ENCODE results near the gene EEF1A2.

EEF1A2 gene

DNA sequence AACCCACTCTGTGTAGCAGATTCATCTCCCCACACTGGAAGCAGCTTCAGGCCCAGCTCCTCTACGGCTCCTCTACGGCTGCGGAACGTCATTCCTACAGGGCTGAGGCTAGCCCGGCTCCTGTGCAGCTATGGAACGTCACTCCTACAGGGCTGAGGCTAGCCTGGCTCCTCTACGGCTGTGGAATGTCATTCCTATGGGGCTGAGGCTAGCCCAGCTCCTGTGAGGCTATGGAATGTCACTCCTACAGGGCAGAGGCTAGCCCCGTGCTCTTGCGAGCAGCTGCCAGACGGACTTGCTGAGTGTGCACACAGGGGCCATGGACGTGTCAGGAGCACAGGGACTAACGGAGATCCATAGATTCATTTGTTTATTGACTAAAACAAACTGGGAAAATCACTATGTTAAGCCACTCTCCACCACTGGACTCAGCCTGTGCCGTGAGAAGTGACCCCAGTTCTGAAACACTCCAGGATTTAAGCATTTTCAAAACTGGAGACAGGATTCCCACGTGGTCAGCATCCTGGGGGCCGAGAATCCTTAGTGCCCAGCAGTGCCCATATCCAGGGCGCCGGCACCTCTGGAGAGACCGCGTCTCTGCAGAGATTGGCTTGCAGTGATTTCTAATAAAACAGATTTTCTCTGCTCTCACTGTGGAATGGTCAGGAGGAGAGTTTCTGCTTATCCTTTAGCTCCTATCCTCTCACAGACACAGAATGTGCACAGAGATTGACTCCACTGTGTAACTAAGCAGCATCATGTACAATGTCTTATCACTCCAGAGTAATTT is 31.4 kb downstream of the EEF1A2 start:
- no peaks in the 10 kb centered on the region for H3K4me1 ChIP-seq (ENCODE audit: control insufficient read depth, insufficient read depth, low read length)
- H3K9me3 ChIP-seq (replicated peaks; ENCODE audit: low read length) = no peaks in the 10 kb centered on the region
- peaks cover 79% of the 10 kb centered on the region for H3K27me3 ChIP-seq (ENCODE audit: control insufficient read depth, insufficient read depth, low read length)
- H3K9ac ChIP-seq (ENCODE audit: low read depth, low read length) = no peak overlapping the region
- no peak overlapping the region for H3K4me3 ChIP-seq (ENCODE audit: low read length)
- H3K4me2 ChIP-seq (ENCODE audit: low read length) = no peak overlapping the region
- no peaks in the 10 kb centered on the region for H3K36me3 ChIP-seq (ENCODE audit: insufficient read depth, low read length)

DNA sequence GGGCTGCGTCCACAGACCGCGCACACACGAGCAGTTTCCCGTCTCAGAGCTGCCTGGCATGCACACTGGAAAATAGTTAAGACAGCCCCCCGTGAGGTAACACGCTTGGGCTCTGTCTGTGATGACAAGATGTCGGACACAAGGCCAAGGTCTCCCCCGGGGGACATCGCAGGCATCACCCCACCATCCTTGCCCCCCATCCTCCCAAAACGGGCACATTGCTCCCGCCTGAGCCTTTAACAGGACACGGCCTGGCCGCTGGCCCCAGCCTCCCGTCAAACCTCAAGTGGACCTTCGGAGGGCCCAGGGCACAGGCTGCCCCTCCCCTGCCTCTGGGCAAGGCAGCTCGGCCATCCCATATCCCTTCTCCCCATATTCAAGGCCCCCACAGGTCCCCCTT is 32.0 kb downstream of the EEF1A2 start:
- Histone ChIP-seq H3K4me1 (ENCODE audit: control insufficient read depth, insufficient read depth, low read length) (no peaks in the 10 kb centered on the region), H3K4me3 (ENCODE audit: low read length) (no peak overlapping the region), H3K36me3 (ENCODE audit: insufficient read depth, low read length) (no peaks in the 10 kb centered on the region), H3K9ac (ENCODE audit: low read depth, low read length) (no peak overlapping the region), H3K9me3 (replicated peaks; ENCODE audit: low read length) (no peaks in the 10 kb centered on the region), H3K27me3 (ENCODE audit: control insufficient read depth, insufficient read depth, low read length) (peaks cover 78% of the 10 kb centered on the region), H3K4me2 (ENCODE audit: low read length) (no peak overlapping the region)

DNA sequence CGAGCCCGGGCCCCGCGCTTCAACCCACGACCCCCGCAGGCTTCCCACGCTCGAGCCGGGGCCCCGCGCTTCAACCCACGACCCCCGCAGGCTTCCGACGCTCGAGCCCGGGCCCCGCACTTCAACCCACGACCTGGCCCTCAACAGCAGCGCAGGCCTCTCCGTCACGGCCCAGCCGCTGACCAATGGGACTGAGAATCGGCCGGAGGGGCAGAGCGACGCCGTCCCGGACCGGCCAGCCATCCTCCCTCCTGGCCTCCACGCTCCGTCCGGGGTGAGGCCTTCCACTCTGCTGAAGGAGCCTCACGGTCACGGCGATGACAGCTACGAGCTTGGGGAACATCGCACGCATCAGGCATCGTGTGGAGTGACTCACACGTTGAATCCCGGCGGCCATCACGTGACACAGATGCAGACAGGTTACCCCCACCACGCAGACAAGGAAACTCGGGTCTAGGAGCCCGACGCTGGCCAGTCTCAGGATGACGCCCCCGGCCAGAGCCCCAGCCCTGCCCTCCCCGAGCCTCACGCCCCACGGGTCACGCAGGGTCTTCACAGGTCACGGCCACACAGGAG is 32.5 kb downstream of the EEF1A2 start:
- peaks cover 81% of the 10 kb centered on the region for H3K27me3 ChIP-seq (ENCODE audit: control insufficient read depth, insufficient read depth, low read length)
- no peaks in the 10 kb centered on the region for H3K36me3 ChIP-seq (ENCODE audit: insufficient read depth, low read length)
- H3K4me1 ChIP-seq (ENCODE audit: control insufficient read depth, insufficient read depth, low read length) = no peaks in the 10 kb centered on the region
- H3K4me3 ChIP-seq (ENCODE audit: low read length) = no peak overlapping the region
- no peak overlapping the region for H3K4me2 ChIP-seq (ENCODE audit: low read length)
- no peak overlapping the region for H3K9ac ChIP-seq (ENCODE audit: low read depth, low read length)
- H3K9me3 ChIP-seq (replicated peaks; ENCODE audit: low read length) = no peaks in the 10 kb centered on the region

DNA sequence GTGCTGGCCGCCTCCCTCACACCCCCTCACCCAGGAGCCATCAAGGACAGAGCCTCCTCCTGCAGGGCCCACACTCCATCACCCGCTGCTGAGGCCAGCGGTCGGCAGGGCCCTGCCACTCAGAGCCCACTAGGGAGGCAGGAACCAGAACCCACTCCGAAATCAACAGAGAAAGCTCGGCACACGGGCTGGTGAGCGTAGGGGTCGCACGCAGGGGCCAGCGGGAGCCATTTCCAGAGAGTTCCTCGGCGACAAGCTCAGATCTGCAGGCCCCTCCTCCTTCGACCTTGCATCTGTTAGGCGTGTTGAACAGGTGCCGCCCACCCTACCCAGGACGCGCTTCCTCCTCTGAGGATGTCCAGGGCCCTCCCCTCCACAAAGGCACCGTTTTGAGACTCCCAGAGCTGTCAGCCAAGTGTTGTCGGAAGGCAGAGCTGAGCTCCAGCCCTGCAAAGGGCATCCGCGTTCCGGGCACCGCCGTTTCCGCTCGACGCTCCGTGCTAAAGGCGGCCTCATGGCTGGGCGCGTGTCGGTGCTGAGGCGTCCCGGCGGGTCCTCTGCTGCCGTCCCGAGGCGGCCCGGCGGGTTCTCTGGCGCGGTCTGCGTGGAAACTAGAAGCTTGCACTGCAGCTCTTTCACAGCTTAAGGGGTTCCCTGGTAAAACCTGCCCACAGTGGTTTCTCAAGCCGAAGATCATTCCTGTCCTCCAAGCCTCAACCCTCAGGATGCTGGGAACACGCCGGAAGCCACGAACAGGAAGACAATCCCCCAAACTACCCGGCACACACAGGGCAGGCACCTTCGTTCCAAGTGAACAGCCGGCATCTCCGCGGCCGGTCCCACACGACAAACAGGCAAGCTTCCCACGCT is 33.3 kb downstream of the EEF1A2 start:
- no peaks in the 10 kb centered on the region for H3K9me3 ChIP-seq (replicated peaks; ENCODE audit: low read length)
- no peaks in the 10 kb centered on the region for H3K36me3 ChIP-seq (ENCODE audit: insufficient read depth, low read length)
- no peaks in the 10 kb centered on the region for H3K4me1 ChIP-seq (ENCODE audit: control insufficient read depth, insufficient read depth, low read length)
- H3K27me3 ChIP-seq (ENCODE audit: control insufficient read depth, insufficient read depth, low read length) = peaks cover 82% of the 10 kb centered on the region
- no peak overlapping the region for H3K4me3 ChIP-seq (ENCODE audit: low read length)
- no peak overlapping the region for H3K9ac ChIP-seq (ENCODE audit: low read depth, low read length)
- H3K4me2 ChIP-seq (ENCODE audit: low read length) = no peak overlapping the region

DNA sequence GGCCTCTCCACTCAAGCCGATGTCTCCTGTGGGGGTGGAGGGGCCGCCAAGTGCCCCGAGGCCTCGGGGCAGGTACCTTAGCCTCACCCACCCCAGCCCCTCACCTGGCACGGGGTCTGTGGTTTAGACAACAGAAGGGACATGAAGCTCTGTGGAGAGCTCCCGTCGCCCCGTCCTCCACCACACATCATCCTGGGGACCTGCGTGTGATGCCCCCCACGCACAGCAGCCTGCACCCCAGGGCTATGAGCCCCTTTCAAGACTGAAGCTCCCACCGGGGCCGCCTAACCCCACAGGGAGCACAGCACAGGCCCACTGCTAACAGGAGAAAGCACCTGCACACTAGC is 34.6 kb downstream of the EEF1A2 start:
- Histone ChIP-seq H3K36me3 (ENCODE audit: insufficient read depth, low read length) (no peaks in the 10 kb centered on the region), H3K9me3 (replicated peaks; ENCODE audit: low read length) (no peaks in the 10 kb centered on the region), H3K4me3 (ENCODE audit: low read length) (no peak overlapping the region), H3K27me3 (ENCODE audit: control insufficient read depth, insufficient read depth, low read length) (peaks cover 73% of the 10 kb centered on the region), H3K4me2 (ENCODE audit: low read length) (no peak overlapping the region), H3K9ac (ENCODE audit: low read depth, low read length) (no peak overlapping the region), H3K4me1 (ENCODE audit: control insufficient read depth, insufficient read depth, low read length) (no peaks in the 10 kb centered on the region)

- H3K9me3 ChIP-seq (replicated peaks; ENCODE audit: low read length) = no peaks in the 10 kb centered on the region
- no peaks in the 10 kb centered on the region for H3K36me3 ChIP-seq (ENCODE audit: insufficient read depth, low read length)
- no peak overlapping the region for H3K4me3 ChIP-seq (ENCODE audit: low read length)
- peaks cover 67% of the 10 kb centered on the region for H3K27me3 ChIP-seq (ENCODE audit: control insufficient read depth, insufficient read depth, low read length)
- H3K4me1 ChIP-seq (ENCODE audit: control insufficient read depth, insufficient read depth, low read length) = no peaks in the 10 kb centered on the region
- H3K9ac ChIP-seq (ENCODE audit: low read depth, low read length) = no peak overlapping the region
- no peak overlapping the region for H3K4me2 ChIP-seq (ENCODE audit: low read length)
Observed at GRCh38 chr20:63463400-63464288, 35.2 kb downstream of the EEF1A2 start.

DNA sequence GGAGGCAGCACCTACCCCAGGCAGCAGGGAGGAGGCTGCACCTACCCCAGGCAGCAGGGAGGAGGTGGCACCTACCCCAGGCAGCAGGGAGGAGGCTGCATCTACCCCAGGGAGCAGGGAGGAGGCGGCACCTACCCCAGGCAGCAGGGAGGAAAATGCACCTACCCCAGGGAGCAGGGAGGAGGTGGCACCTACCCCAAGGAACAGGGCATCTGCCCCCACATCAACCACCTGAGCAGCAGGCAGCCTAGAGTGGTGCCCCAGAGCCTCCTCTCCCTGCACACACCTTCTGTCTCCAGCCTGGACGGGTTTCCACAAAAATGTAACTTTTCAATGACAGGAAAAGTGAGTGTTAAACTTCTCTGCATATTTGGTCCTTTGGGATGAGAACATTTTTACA is 36.6 kb downstream of the EEF1A2 start:
- Histone ChIP-seq H3K4me1 (ENCODE audit: control insufficient read depth, insufficient read depth, low read length) (peaks cover 4% of the 10 kb centered on the region), H3K27me3 (ENCODE audit: control insufficient read depth, insufficient read depth, low read length) (peaks cover 65% of the 10 kb centered on the region), H3K4me3 (ENCODE audit: low read length) (no peak overlapping the region), H3K9ac (ENCODE audit: low read depth, low read length) (no peak overlapping the region), H3K9me3 (replicated peaks; ENCODE audit: low read length) (no peaks in the 10 kb centered on the region), H3K4me2 (ENCODE audit: low read length) (no peak overlapping the region), H3K36me3 (ENCODE audit: insufficient read depth, low read length) (no peaks in the 10 kb centered on the region)

DNA sequence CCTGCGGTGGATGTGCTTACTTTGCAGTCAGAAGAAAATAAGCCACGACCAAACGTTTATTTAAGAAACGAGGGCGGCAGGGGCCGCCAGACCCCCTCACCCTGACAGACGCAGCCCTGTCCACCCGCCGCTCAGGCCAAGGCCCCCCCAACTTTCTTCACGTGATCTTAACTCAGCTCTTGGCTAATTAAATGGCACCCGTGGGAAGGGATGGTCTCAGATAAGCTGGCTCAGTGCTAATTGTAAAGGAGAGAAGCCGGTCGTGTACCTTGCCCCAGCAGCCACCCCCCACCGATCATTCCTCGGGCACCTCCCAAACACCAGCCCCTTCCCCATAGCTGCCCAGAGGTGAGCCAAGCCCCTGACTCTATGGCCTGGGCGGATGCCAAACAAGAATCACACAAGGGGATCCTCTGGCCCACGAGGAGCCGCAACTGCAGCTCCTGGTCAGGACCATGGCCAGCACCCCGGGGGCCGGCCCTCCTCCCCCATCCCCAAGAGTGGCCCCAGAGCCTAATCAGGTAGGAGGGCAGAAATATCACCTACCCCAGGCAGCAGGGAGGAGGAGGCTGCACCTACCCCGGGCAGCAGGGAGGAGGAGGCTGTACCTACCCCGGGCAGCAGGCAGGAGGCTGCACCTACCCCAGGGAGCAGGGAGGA is 37.6 kb downstream of the EEF1A2 start:
- H3K36me3 ChIP-seq (ENCODE audit: insufficient read depth, low read length) = no peaks in the 10 kb centered on the region
- no peak overlapping the region for H3K9ac ChIP-seq (ENCODE audit: low read depth, low read length)
- peaks cover 68% of the 10 kb centered on the region for H3K27me3 ChIP-seq (ENCODE audit: control insufficient read depth, insufficient read depth, low read length)
- H3K4me2 ChIP-seq (ENCODE audit: low read length) = no peak overlapping the region
- no peaks in the 10 kb centered on the region for H3K9me3 ChIP-seq (replicated peaks; ENCODE audit: low read length)
- peaks cover 4% of the 10 kb centered on the region for H3K4me1 ChIP-seq (ENCODE audit: control insufficient read depth, insufficient read depth, low read length)
- no peak overlapping the region for H3K4me3 ChIP-seq (ENCODE audit: low read length)

DNA sequence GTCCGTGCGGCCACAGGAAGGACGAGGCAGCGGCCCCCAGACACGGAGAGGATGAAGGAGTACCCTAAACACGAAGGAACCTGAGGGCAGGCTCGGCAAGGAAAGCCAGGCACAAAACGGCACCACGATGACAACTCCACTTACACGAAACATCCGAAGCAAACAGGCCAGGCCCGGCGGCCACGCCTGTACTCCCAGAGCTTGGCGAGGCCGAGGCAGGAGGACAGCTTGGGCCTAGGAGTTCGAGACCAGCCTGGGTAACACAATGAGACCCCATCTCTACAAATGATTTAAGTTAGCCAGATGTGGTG is 39.9 kb downstream of the EEF1A2 start:
- Histone ChIP-seq H3K27me3 (ENCODE audit: control insufficient read depth, insufficient read depth, low read length) (peaks cover 63% of the 10 kb centered on the region), H3K36me3 (ENCODE audit: insufficient read depth, low read length) (no peaks in the 10 kb centered on the region), H3K9ac (ENCODE audit: low read depth, low read length) (no peak overlapping the region), H3K4me3 (ENCODE audit: low read length) (no peak overlapping the region), H3K4me2 (ENCODE audit: low read length) (no peak overlapping the region), H3K9me3 (replicated peaks; ENCODE audit: low read length) (no peaks in the 10 kb centered on the region), H3K4me1 (ENCODE audit: control insufficient read depth, insufficient read depth, low read length) (peaks cover 8% of the 10 kb centered on the region)

GRCh38 chr20:63458170-63459069 is 40.5 kb downstream of the EEF1A2 start:
- Histone ChIP-seq H3K9me3 (replicated peaks; ENCODE audit: low read length) (no peaks in the 10 kb centered on the region), H3K9ac (ENCODE audit: low read depth, low read length) (no peak overlapping the region), H3K36me3 (ENCODE audit: insufficient read depth, low read length) (no peaks in the 10 kb centered on the region), H3K27me3 (ENCODE audit: control insufficient read depth, insufficient read depth, low read length) (peaks cover 61% of the 10 kb centered on the region), H3K4me3 (ENCODE audit: low read length) (no peak overlapping the region), H3K4me1 (ENCODE audit: control insufficient read depth, insufficient read depth, low read length) (peaks cover 12% of the 10 kb centered on the region), H3K4me2 (ENCODE audit: low read length) (no peak overlapping the region)
